ENCODE data around the gene GPATCH4. TPM values are rescaled to one million over a fixed set of nuclear protein-coding genes. Genes with fewer than 3 reads are reported as not detected.
"Not testable (repeated sequence)": the region's sequence is repeated elsewhere in the genome, so short reads cannot be mapped to it uniquely, and the experiment has no call there.

The GPATCH4 gene
- total RNA-seq, 1 donor from 2014 or later, result 10.3 TPM

- no peak for DNase-seq
These were observed 24.8 kb upstream of the GPATCH4 start for GRCh38 chr1:156626079-156626438.

GRCh38 chr1:156625436-156626078 lies 24.3 kb upstream of the GPATCH4 start:
- no peak for DNase-seq

- no peak for DNase-seq
These were observed 23.6 kb upstream of the GPATCH4 start for GRCh38 chr1:156624814-156625435.

GRCh38 chr1:156623946-156624813 lies 22.9 kb upstream of the GPATCH4 start:
- peak; percentile 55 for DNase-seq

GRCh38 chr1:156622581-156623297 lies 21.5 kb upstream of the GPATCH4 start:
- no peak for DNase-seq

- no peak for DNase-seq
These were observed 18.3 kb upstream of the GPATCH4 start for GRCh38 chr1:156619582-156619955.

- DNase-seq, result peak; percentile 34
These were observed 17.7 kb upstream of the GPATCH4 start, which contains the start of gene HAPLN2 for GRCh38 chr1:156618853-156619581. HAPLN2 (plus strand) TSS chr1:156619415; CDS start chr1:156623491, 4,076 bp downstream.

GRCh38 chr1:156616463-156616862 lies 15.2 kb upstream of the GPATCH4 start:
- peak; percentile 75 for DNase-seq

GRCh38 chr1:156615946-156616345 lies 14.7 kb upstream of the GPATCH4 start:
- no peak for DNase-seq

GRCh38 chr1:156612666-156613065 lies 11.4 kb upstream of the GPATCH4 start:
- no peak for DNase-seq

- DNase-seq, result not testable (repeated sequence)
These were observed 8.8 kb upstream of the GPATCH4 start for GRCh38 chr1:156610072-156610471.

GRCh38 chr1:156608981-156609380 lies 7.7 kb upstream of the GPATCH4 start:
- DNase-seq, result no peak

- DNase-seq, result peak; percentile 24
These were observed 6.9 kb upstream of the GPATCH4 start for GRCh38 chr1:156608036-156608674.

GRCh38 chr1:156607344-156607743 lies 6.1 kb upstream of the GPATCH4 start:
- not testable (repeated sequence) for DNase-seq

GRCh38 chr1:156602557-156602993 lies 1.3 kb upstream of the GPATCH4 start:
- DNase-seq, result no peak

GRCh38 chr1:156601892-156602291 lies 613 bp upstream of the GPATCH4 start:
- DNase-seq, result no peak

GRCh38 chr1:156600733-156601121 lies 552 bp downstream of the GPATCH4 start:
- no peak for DNase-seq

- DNase-seq, result no peak
These were observed 1.5 kb downstream of the GPATCH4 start for GRCh38 chr1:156599811-156600210.

GRCh38 chr1:156598731-156599432 lies 2.4 kb downstream of the GPATCH4 start:
- DNase-seq, result no peak

GRCh38 chr1:156598125-156598524 lies 3.2 kb downstream of the GPATCH4 start:
- no peak for DNase-seq

- no peak for DNase-seq
These were observed 4.9 kb downstream of the GPATCH4 start for GRCh38 chr1:156596426-156596825.
